GM12873 (cell line): ENCODE results near the gene BICRA.

Experiments
- TF ChIP-seq, protein P1 (sequence below): IDR thresholded peaks from 2 replicates; pipeline ENCODE4 v1.5.1; 2012; ENCODE audit warnings: low read depth, mild to moderate bottlenecking, moderate library complexity, low read length, control low read depth; ENCODE audit not compliant: insufficient read depth; ENCODE audit errors: missing control alignments

Gene BICRA

DNA sequence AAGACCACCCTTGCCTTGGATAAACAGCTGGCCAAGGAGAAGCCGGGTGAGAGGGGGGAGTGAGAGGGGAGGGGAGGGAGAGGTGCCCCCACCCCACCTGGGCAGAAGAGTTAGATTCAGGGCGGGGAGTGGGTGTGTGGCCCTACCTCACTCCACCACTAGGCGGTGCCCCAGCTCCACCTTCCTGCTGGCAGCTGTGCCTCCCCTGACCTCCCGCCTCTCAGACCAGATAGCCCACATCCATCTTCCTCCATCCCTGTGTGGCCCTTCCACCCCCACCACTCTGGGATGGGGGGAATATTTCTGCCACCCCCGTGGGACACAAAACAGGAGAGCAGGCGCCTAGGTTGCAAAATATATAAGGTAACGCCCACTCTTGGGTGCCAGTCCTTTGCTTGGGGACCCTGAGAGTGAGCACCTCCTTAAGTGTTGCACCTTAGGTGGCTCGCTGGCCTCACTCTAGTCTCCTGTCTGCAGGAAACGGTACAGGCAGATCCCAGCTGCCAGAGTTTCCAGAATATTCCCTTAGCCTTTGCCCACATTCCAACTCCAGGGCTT, 90.5 kb downstream of the BICRA start:
- TF ChIP-seq, protein P1, sequence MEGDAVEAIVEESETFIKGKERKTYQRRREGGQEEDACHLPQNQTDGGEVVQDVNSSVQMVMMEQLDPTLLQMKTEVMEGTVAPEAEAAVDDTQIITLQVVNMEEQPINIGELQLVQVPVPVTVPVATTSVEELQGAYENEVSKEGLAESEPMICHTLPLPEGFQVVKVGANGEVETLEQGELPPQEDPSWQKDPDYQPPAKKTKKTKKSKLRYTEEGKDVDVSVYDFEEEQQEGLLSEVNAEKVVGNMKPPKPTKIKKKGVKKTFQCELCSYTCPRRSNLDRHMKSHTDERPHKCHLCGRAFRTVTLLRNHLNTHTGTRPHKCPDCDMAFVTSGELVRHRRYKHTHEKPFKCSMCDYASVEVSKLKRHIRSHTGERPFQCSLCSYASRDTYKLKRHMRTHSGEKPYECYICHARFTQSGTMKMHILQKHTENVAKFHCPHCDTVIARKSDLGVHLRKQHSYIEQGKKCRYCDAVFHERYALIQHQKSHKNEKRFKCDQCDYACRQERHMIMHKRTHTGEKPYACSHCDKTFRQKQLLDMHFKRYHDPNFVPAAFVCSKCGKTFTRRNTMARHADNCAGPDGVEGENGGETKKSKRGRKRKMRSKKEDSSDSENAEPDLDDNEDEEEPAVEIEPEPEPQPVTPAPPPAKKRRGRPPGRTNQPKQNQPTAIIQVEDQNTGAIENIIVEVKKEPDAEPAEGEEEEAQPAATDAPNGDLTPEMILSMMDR = peak; percentile 94

DNA sequence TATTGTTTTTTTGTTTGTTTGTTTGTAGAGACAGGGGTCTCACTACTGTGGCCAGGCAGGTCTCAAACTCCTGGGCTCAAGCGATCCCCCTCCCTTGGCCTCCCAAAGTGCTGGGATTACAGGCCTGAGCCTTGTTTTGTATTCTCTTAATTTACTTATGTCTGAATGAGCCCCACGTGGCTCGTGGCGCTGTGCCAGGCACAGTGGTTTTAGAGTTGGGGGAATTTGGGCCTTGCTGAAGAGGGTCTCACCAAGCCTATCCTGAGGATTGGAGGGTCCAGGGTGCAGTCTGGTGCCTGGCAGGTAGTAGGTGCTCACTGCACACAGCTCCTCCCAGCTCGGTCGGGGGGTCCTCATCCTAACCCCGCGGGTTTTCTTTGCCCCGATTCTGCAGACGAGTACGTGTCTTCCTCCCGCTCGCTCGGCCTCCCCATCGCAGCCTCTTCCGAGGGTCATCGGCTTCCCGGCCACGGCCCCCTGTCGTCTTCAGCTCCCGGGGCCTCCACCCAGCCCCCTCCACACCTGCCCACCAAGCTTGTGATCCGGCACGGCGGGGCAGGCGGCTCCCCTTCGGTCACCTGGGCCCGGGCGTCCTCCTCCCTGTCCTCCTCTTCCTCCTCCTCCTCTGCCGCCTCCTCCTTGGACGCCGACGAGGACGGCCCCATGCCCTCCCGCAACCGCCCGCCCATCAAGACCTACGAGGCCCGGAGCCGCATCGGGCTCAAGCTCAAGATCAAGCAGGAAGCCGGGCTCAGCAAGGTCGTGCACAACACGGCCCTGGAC, 92.2 kb downstream of the BICRA start:
- TF ChIP-seq, protein P1 = no peak

DNA sequence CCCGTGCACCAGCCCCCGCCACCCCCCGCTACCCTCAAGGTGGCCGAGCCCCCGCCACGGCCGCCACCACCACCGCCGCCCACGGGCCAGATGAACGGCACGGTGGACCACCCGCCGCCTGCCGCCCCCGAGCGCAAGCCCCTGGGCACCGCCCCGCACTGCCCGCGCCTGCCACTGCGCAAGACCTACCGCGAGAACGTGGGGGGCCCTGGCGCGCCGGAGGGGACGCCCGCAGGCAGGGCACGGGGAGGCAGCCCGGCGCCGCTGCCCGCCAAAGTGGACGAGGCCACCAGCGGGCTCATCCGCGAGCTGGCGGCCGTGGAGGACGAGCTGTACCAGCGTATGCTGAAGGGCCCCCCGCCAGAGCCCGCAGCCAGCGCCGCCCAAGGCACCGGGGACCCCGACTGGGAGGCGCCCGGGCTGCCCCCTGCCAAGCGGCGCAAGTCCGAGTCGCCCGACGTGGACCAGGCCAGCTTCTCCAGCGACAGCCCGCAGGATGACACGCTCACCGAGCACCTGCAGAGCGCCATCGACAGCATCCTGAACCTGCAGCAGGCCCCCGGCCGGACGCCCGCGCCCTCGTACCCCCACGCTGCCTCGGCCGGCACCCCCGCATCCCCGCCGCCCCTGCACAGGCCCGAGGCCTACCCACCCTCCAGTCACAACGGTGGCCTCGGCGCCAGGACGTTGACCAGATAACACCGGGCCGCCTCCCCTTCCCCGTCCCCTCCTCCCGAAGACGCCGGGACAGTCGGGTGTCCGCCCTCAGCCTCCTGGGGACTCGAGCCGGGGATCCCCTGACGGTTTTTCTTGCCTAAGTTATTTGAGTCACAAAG, 93.0 kb downstream of the BICRA start:
- TF ChIP-seq, protein P1 = no peak

DNA sequence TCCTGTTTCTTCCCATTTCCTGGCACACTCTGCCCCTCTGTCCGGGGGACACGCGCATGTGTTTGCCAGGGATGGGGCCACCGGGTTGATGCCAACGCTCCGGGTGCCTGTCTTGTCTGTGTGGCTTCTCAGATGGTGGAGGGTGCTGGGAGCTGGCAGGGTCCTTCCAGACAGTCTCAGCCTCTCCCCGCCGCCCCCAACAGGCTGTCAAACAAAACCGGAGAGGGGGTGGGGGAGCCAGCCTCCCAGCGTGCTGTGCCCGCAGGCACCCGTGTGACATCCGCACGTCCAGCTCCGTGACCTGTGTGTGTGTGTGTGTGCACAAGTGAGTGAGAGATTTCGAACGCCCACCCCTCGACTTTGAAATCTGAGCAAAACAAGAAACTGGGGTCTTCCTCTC, 93.7 kb downstream of the BICRA start:
- TF ChIP-seq, protein P1 = no peak

DNA sequence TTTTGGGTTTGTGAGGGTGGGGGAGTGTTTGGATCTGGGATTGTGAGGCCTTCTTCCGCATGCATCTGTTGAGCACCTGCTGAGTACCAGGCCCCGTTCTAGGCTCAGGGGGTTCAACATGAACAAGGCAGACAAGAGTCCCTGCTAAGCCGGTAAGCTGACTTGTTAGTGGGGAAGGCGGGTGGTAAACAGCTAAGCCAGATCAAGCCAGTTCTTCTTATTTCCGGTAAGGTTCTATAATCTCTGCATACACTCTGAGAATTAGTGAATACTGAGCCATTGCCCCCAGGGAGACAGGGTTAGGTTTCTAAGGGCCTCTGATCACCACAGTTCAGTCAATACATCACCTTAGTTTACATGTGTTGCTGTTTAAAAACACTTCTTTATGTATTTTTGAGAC, 94.4 kb downstream of the BICRA start:
- TF ChIP-seq, protein P1 = no peak

DNA sequence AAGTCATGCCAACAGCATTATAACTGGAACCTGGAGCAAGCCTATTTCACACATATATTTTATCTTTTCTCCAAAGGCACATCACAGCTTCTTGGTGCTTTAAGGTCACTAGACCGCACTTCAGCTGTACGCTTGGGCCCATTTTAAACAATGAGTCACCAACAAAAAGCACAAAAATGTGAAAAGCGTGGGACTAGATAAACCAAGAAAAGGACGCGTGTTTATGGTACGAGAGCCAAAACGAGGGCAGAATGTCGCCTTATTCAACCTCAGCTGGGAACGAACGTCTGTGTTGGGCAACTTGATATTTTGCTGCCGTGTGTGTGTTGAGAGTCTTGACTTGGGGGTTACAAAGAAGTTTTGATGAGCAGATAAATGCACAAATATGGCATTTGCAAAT, 95.1 kb downstream of the BICRA start:
- TF ChIP-seq, protein P1 = no peak

DNA sequence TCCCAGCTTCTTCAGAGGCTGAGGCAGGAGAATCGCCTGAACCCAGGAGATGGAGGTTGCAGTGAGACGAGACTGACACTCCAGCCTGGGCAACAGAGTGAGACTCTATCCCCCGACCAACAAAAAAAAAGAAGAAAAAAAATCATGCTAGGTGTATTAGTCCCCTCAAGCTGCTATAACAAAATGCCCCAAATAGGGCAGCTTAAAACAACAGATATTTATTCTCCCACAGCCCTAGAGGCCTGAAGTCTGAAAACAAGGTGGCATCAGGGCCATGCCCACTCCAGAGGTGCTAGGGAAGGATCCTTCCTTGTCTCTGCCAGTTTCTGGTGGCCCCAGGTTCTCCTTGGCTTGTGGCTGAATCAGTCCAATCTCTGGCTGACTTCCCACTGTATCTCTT, 95.7 kb downstream of the BICRA start:
- TF ChIP-seq, protein P1 = no peak
